ENCODE results near the gene ETHE1. TPM values are rescaled to one million over a fixed set of nuclear protein-coding genes. Genes with fewer than 3 reads are reported as not detected.

The ETHE1 gene
- total RNA-seq, 2 experiments from 2014 or later, result 68.7 to 78.8 TPM

- Mint-ChIP-seq H3K9me3 (ENCODE audit: low read depth) (no peaks in the 10 kb centered on the region), H3K36me3 (ENCODE audit: low read depth) (no peaks in the 10 kb centered on the region), H3K27ac (peak overlapping the region; percentile 30), H3K4me1 (peaks cover 68% of the 10 kb centered on the region), H3K4me3 (no peak overlapping the region), H3K27me3 (no peaks in the 10 kb centered on the region)
- CTCF ChIA-PET, result interaction anchor here (1.1 kb wide), 1 partner anchor 52 kb away, joined by 3 read pairs; no protein-coding TSS in a partner anchor
- POLR2A ChIA-PET, result no interaction called here
- ATAC-seq, result no peak
- no peak for DNase-seq
- intact Hi-C loops (cut with DNase I, micrococcal nuclease), result no loop called here
These were observed 59.7 kb downstream of the ETHE1 start for GRCh38 chr19:43467276-43467675.

GRCh38 chr19:43466793-43467192 is 60.2 kb downstream of the ETHE1 start:
- intact Hi-C loops (cut with DNase I, micrococcal nuclease), result no loop called here
- H3K9me3 Mint-ChIP-seq (ENCODE audit: low read depth), result no peaks in the 10 kb centered on the region
- no peaks in the 10 kb centered on the region for H3K27me3 Mint-ChIP-seq

GRCh38 chr19:43465468-43466120 is 61.4 kb downstream of the ETHE1 start, which contains the start of gene LYPD3:
LYPD3 (minus strand) TSS chr19:43465608; CDS start chr19:43465571, 37 bp downstream.
- Mint-ChIP-seq H3K36me3 (ENCODE audit: low read depth) (peaks cover 5% of the 10 kb centered on the region), H3K4me1 (peaks cover 65% of the 10 kb centered on the region), H3K27ac (peak within 1 kb of the TSS; percentile 93), H3K27me3 (no peaks in the 10 kb centered on the region), H3K4me3 (peak within 1 kb of the TSS; percentile 87), H3K9me3 (ENCODE audit: low read depth) (no peaks in the 10 kb centered on the region)
- peak; percentile 38 for DNase-seq
- intact Hi-C loops (cut with DNase I, micrococcal nuclease), result no loop called here
- ChIA-PET CTCF (interaction anchor here (0.6 to 4.9 kb wide), 4 partner anchors 18 to 203 kb away, joined by 3 to 44 read pairs (median 16); no protein-coding TSS in a partner anchor), POLR2A (no interaction called here)
- no peak for ATAC-seq

More at GRCh38 chr19:43466793-43467192, 60.2 kb downstream of the ETHE1 start:
- H3K4me1 Mint-ChIP-seq, result peaks cover 72% of the 10 kb centered on the region
- H3K36me3 Mint-ChIP-seq (ENCODE audit: low read depth), result no peaks in the 10 kb centered on the region
- no peak overlapping the region for H3K27ac Mint-ChIP-seq
- POLR2A ChIA-PET, result interaction anchor here (0.6 kb wide), 1 partner anchor 10 kb away, joined by 3 read pairs; no protein-coding TSS in a partner anchor
- no peak overlapping the region for H3K4me3 Mint-ChIP-seq
- CTCF ChIA-PET, result interaction anchor here (1.1 kb wide), 1 partner anchor 52 kb away, joined by 3 read pairs; no protein-coding TSS in a partner anchor
- ATAC-seq, result no peak
- no peak for DNase-seq

DNA sequence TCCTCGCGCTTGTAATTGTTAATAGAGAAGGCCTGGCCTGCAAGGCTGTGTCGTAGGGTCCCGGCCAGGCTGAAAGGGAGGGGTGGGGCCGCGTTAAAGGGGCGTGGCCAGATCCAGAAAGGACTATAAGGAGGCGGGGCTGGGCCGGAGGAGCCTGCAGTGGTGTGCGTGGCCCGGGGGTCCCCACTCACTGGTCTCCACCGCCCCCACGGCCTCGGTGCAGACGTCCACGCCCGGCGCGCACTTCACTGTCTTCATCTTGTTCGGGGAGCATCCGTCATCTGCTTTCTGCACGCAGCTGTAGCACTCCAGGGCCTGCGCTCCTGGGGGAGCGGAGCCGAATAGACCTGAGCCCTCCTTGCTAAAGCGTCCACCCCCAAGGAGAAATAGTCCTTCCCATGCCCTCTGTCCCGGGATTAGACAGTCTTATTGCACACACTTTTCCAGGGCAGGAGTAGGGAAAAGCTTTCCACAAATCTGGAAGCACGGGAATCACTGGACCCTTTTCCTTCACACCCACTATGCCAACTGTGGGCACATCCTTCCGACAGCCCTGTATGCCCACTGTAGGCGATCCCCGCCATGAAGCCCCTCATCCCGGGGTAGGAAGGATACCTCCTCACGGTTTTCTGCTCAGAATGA is 62.7 kb downstream of the ETHE1 start:
- H3K36me3 Mint-ChIP-seq (ENCODE audit: low read depth), result peaks cover 5% of the 10 kb centered on the region
- peak overlapping the region; percentile 93 for H3K27ac Mint-ChIP-seq
- DNase-seq (no peak), ATAC-seq (peak; percentile 30)
- intact Hi-C loops (cut with DNase I, micrococcal nuclease), result loop anchor here in 1 of 2 experiments (5.0 kb wide), 2 partner anchors 1247 to 1283 kb away; partner anchors contain the start of genes BCL3 and DEDD2
- ChIA-PET CTCF (interaction anchor here (0.8 to 4.9 kb wide), 10 partner anchors 14 to 204 kb away, joined by 3 to 44 read pairs (median 7); partner anchors contain the start of genes IRGQ, PHLDB3 and ZNF576), POLR2A (interaction anchor here (0.9 to 2.4 kb wide), 4 partner anchors 15 to 204 kb away, joined by 3 to 10 read pairs (median 9); partner anchors contain the start of gene PHLDB3)
- peak overlapping the region; percentile 87 for H3K4me3 Mint-ChIP-seq
- no peaks in the 10 kb centered on the region for H3K27me3 Mint-ChIP-seq
- H3K9me3 Mint-ChIP-seq (ENCODE audit: low read depth), result no peaks in the 10 kb centered on the region
- peaks cover 55% of the 10 kb centered on the region for H3K4me1 Mint-ChIP-seq

- H3K27me3 Mint-ChIP-seq, result no peaks in the 10 kb centered on the region
- ChIA-PET POLR2A (interaction anchor here (0.5 to 2.4 kb wide), 7 partner anchors 8 to 205 kb away, joined by 3 to 10 read pairs (median 8); partner anchors contain the start of gene PHLDB3), CTCF (interaction anchor here (0.5 to 4.9 kb wide), 14 partner anchors 13 to 205 kb away, joined by 3 to 44 read pairs (median 4); partner anchors contain the start of genes IRGQ, PHLDB3 and ZNF576)
- H3K9me3 Mint-ChIP-seq (ENCODE audit: low read depth), result no peaks in the 10 kb centered on the region
- intact Hi-C loops (cut with DNase I, micrococcal nuclease), result loop anchor here (1.0 to 5.0 kb wide), 12 partner anchors 12 to 1284 kb away; partner anchors contain the start of genes ETHE1 (in 2 of the 2), PHLDB3 (in 2 of the 2), BCL3 (in 1 of the 2) and DEDD2 (in 1 of the 2)
- peaks cover 48% of the 10 kb centered on the region for H3K4me1 Mint-ChIP-seq
- peak overlapping the region; percentile 93 for H3K27ac Mint-ChIP-seq
- ATAC-seq (peak; percentile 90), DNase-seq (peak; percentile 100)
- H3K4me3 Mint-ChIP-seq, result peak overlapping the region; percentile 87
- peaks cover 5% of the 10 kb centered on the region for H3K36me3 Mint-ChIP-seq (ENCODE audit: low read depth)
These were observed 63.4 kb downstream of the ETHE1 start for GRCh38 chr19:43463381-43464133.

DNA sequence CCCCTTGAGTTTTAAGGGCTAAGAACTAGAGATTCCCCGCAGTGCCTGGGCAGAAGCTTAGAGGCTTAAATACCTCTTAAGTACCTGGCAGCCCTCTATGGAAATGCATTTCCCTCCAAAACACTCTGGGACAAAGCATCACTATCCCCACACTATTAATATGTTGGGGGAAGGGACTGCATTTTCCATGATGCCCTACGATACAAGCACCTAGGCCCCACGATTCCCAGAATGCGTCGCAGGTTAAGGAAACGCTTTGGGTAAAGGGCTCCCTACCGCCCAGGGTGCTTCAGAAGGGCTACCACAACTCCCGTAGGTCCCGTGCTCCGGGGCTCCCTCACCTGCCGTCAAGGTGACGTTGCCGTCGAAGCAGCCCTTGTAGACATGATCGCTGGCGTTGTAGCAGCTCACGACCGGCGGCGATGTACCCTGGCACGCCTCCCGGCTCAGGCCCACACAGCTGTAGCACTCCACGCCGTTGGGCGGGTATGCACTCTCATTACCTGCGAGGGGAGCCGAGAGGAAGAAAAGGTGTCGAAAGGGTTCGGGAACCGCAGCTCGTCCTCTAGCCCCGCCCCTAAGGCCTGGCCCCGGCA is 64.1 kb downstream of the ETHE1 start:
- Mint-ChIP-seq H3K27me3 (no peaks in the 10 kb centered on the region), H3K4me1 (peaks cover 41% of the 10 kb centered on the region), H3K9me3 (ENCODE audit: low read depth) (no peaks in the 10 kb centered on the region), H3K27ac (peak overlapping the region; percentile 71), H3K4me3 (peak overlapping the region; percentile 87), H3K36me3 (ENCODE audit: low read depth) (peaks cover 5% of the 10 kb centered on the region)
- DNase-seq (no peak), ATAC-seq (no peak)
- ChIA-PET POLR2A (interaction anchor here (1.0 to 2.4 kb wide), 4 partner anchors 42 to 206 kb away, joined by 7 to 10 read pairs (median 9); partner anchors contain the start of gene PHLDB3), CTCF (interaction anchor here (0.5 to 4.9 kb wide), 11 partner anchors 15 to 283 kb away, joined by 3 to 44 read pairs (median 6); partner anchors contain the start of genes IRGQ, PHLDB3 and ZNF576)
- intact Hi-C loops (cut with DNase I, micrococcal nuclease), result loop anchor here (1.0 to 5.0 kb wide), 12 partner anchors 12 to 1284 kb away; partner anchors contain the start of genes ETHE1 (in 2 of the 2), PHLDB3 (in 2 of the 2), BCL3 (in 1 of the 2) and DEDD2 (in 1 of the 2)

DNA sequence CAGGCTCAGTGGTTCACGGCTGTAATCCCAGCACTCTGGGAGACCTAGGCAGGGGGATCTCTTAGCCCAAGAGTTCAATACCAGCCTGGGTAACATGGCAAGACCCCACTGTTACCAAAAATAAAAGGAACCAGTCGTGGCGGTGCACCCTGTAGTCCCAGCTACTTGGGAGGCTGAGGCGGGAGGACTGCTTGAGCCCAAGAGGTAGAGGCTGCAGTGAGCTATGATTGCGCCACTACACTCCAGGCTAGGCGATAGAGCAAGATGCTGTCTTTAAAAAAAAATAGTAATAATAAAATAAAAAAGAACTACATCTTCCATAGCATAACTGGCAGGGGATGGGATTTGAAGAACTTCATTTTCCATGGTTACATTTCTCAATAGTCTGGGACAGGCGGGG is 64.6 kb downstream of the ETHE1 start:
- CTCF ChIA-PET, result interaction anchor here (1.1 to 4.9 kb wide), 4 partner anchors 15 to 283 kb away, joined by 3 to 44 read pairs (median 18); partner anchors contain the start of gene PHLDB3
- H3K9me3 Mint-ChIP-seq (ENCODE audit: low read depth), result no peaks in the 10 kb centered on the region
- H3K4me3 Mint-ChIP-seq, result peak overlapping the region; percentile 87
- no peak for DNase-seq
- H3K27me3 Mint-ChIP-seq, result no peaks in the 10 kb centered on the region
- POLR2A ChIA-PET, result interaction anchor here (2.0 to 2.4 kb wide), 2 partner anchors 42 to 206 kb away, joined by 10 read pairs; partner anchors contain the start of gene PHLDB3
- peaks cover 5% of the 10 kb centered on the region for H3K36me3 Mint-ChIP-seq (ENCODE audit: low read depth)
- intact Hi-C loops (cut with DNase I, micrococcal nuclease), result loop anchor here (2.0 to 5.0 kb wide), 3 partner anchors 64 to 1285 kb away; partner anchors contain the start of genes BCL3 (in 1 of the 2), DEDD2 (in 1 of the 2) and ETHE1 (in 1 of the 2)
- H3K27ac Mint-ChIP-seq, result peak overlapping the region; percentile 71
- H3K4me1 Mint-ChIP-seq, result peaks cover 39% of the 10 kb centered on the region
- no peak for ATAC-seq

- Mint-ChIP-seq H3K27ac (peak overlapping the region; percentile 19), H3K4me1 (peaks cover 35% of the 10 kb centered on the region), H3K27me3 (no peaks in the 10 kb centered on the region), H3K4me3 (no peak overlapping the region), H3K36me3 (ENCODE audit: low read depth) (peaks cover 5% of the 10 kb centered on the region), H3K9me3 (ENCODE audit: low read depth) (no peaks in the 10 kb centered on the region)
- no peak for ATAC-seq
- DNase-seq, result no peak
- intact Hi-C loops (cut with DNase I, micrococcal nuclease), result loop anchor here in 1 of 2 experiments (5.0 kb wide), 2 partner anchors 1244 to 1286 kb away; partner anchors contain the start of genes BCL3 and DEDD2
- POLR2A ChIA-PET, result interaction anchor here (0.6 kb wide), 1 partner anchor 608 kb away, joined by 3 read pairs; no protein-coding TSS in a partner anchor
- CTCF ChIA-PET, result interaction anchor here (0.7 to 5.7 kb wide), 3 partner anchors 14 to 59 kb away, joined by 3 to 42 read pairs (median 22); no protein-coding TSS in a partner anchor
These were observed 65.7 kb downstream of the ETHE1 start for GRCh38 chr19:43461303-43461702.

- intact Hi-C loops (cut with DNase I, micrococcal nuclease), result loop anchor here in 1 of 2 experiments (5.0 kb wide), 2 partner anchors 1243 to 1287 kb away; partner anchors contain the start of genes BCL3 and DEDD2
- Mint-ChIP-seq H3K27ac (no peak overlapping the region), H3K4me1 (peaks cover 34% of the 10 kb centered on the region), H3K27me3 (no peaks in the 10 kb centered on the region), H3K9me3 (ENCODE audit: low read depth) (no peaks in the 10 kb centered on the region), H3K4me3 (no peak overlapping the region), H3K36me3 (ENCODE audit: low read depth) (peaks cover 5% of the 10 kb centered on the region)
- CTCF ChIA-PET, result interaction anchor here (0.7 to 5.7 kb wide), 5 partner anchors 13 to 60 kb away, joined by 3 to 42 read pairs (median 4); no protein-coding TSS in a partner anchor
- no peak for ATAC-seq
- DNase-seq, result no peak
- POLR2A ChIA-PET, result interaction anchor here (0.6 kb wide), 1 partner anchor 609 kb away, joined by 3 read pairs; no protein-coding TSS in a partner anchor
These were observed 66.5 kb downstream of the ETHE1 start for GRCh38 chr19:43460362-43461016.

All from activated CD4-positive, alpha-beta T cell treated with anti-CD3 and anti-CD28 coated beads for 36 hours (primary cell).